Tracheal epithelial cell (primary cell): ENCODE data around the gene TANC2. TPM values are rescaled to one million over a fixed set of nuclear protein-coding genes. Genes with fewer than 3 reads are reported as not detected.

Source experiments
- total RNA-seq: library from RNA; depleted of rRNA; stranded (reverse); fragments of >200 nt; gene quantifications from 2 replicates; pipeline ENCODE4 v1.2.1, GENCODE V29; 2014

Gene TANC2
- 74.2 and 126 TPM in 2 replicates for total RNA-seq

DNA sequence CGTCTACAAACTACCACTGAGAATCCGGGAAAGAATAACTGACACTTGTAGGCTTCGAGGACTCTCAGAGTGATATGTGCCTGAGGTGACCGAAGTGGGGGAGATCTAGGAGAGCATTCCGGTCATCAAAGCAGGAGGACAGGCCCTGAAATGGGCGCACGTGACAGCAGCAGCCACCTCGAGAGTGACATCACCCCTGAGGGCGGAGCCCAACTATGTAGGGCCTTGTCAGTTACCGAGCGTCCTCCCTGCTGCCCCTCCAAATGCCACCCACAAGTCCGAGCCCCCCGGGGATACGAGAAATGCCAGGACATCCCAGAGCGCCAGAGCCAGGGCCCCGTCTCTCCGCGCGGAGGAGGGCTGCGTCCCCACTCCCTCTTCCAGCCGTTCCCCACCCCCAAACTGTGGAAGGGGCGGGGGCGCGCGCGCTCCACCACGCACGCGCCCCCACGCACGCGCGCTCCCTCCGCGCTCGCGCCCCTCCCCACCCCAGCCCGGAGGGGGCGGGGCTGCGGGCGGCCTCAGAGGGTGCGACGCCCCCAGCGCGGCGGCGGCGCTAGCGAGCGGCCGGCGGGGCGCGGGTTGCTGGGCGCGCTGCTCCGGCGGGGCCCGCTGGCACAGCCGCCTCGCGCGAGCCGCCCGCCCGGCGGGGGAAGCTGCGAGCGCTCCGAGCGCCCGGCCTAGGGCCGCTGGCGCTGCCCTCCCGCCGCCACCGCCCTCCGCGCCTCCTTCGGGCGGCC is at the start of gene TANC2:
TANC2 (plus strand) TSS at position 550 of the 740 bp plus-strand sequence. CDS start 43,325 bp downstream, outside the sequence.

Other genes with a start within 250 kb of the TANC2 start
- under 0.01 TPM in 1 of 2 replicates, not detected in the other for gene MARCHF10, start 157.9 kb upstream of the TANC2 start, total RNA-seq